HG02588 (cell line): ENCODE data around the gene ALG10.
"Not testable (repeated sequence)": the region's sequence is repeated elsewhere in the genome, so short reads cannot be mapped to it uniquely, and the experiment has no call there.

ENCODE experiments used
- ATAC-seq: cut with Tn5 transposase; IDR thresholded peaks from one replicate; pipeline ENCODE4 v1.9.1; 2021; ENCODE audit warnings: mild to moderate bottlenecking, moderate library complexity; ENCODE audit not compliant: unreplicated experiment

The ALG10 gene, protein sequence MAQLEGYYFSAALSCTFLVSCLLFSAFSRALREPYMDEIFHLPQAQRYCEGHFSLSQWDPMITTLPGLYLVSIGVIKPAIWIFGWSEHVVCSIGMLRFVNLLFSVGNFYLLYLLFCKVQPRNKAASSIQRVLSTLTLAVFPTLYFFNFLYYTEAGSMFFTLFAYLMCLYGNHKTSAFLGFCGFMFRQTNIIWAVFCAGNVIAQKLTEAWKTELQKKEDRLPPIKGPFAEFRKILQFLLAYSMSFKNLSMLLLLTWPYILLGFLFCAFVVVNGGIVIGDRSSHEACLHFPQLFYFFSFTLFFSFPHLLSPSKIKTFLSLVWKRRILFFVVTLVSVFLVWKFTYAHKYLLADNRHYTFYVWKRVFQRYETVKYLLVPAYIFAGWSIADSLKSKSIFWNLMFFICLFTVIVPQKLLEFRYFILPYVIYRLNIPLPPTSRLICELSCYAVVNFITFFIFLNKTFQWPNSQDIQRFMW

DNA sequence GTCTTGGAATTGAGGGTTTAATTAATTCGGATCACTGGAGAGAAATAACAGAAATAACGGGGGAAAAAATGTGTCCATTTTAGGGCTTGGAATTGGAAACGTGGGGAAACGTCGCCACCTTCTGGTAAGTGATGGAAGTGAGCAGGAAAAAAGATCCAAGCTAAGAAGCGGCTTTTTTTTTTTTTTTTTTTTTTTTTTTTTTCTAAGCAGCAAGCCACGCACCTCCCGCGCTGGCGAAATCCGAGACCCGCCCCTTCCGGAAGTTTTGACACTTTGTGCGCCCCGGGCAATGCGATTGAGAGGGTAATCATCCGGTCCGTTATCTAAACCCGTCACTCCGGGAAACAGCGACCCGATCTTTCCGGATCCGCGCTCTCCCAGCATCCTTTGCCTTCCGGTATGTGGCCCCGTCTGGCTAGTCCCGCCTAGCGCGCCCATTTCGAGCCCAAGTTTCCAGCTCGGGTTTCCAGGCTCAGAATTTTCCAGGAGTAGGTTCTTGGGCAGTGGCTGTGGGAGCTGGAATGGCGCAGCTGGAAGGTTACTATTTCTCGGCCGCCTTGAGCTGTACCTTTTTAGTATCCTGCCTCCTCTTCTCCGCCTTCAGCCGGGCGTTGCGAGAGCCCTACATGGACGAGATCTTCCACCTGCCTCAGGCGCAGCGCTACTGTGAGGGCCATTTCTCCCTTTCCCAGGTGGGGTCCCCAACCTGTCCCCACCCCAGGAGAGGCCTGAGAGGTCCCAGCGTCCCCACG lies at the start of gene ALG10:
Gene ALG10 (plus strand): TSS at position 418 of the 752 bp plus-strand sequence. CDS start 104 bp downstream, at position 522.
- peak; percentile 100 for ATAC-seq

DNA sequence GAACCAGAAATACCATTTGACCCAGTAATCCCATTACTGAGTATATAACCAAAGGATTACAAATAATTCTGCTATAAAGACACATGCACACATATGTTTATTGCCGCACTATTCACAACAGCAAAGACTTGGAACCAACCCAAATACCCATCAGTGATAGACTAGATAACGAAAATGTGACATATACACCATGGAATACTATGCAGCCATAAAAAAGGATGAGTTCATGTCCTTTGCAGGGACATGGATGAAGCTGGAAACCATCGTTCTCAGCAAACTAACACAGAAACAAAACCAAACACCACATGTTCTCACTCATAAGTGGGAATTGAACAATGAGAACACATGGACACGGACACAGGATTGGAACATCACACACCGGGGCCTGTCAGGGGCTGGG lies 49.4 kb upstream of the ALG10 start:
- not testable (repeated sequence) for ATAC-seq

DNA sequence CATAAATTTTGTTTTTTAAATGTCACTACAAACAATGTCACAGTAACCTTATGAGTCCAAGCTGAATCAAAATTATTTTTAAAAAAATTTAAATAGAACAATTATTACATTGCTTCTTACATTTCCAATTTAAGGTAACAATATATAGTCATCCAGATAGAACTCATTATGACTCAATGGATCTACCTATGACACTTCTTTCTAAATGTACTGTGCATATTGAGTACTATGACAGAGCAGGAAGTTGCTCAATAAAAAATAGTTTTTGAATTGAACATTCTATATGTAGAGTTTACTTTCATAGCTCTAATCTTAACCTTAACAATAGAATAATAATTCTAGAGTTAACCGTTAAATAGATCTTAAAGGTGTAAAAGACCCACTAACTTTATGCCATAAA lies 44.4 kb upstream of the ALG10 start:
- ATAC-seq = no peak

DNA sequence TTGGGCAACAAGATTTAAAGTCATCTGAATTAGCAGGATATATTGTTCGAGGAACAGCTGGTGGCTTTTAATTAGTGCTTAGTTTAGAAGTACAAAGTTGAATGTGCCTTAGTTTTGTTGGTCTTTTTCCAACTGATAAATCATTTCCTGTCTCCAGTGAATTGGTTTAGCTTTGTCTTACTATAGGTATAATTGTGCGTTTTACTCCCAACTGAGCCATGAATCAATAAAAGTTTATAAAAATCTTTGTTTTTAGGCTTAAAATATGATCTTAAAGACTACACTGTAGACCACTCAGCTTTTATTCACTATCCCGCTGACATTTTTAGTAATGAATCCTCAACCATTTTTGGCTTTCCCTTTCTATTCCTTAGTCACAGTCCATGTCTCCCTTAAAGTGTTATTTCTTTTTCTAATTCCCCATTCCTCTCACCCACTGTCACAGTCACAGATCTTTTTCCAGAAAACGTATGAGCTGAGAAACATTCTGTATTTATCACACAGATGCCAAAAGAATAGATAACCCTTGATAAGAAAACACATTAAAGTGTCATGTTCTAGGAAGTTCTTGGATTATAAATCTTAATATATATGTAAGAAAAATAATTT lies 34.0 kb upstream of the ALG10 start:
- no peak for ATAC-seq

DNA sequence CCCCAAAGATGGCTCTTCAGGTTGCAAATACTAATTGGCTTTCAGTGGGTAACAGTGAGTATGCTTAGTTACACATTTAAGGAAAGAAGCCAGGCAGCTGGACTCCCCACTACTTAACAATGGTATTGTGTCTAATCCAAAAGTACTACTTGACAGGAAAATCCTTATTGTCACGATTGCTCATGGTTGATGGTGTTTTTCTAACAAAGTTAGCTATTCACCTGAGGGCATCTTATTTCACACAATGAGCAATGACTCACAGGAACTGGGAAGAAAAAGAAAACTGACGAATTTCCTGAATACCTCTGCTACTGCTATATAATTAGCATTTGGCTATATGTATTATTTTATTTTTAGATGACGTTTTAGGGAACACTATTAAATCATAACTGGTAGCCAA lies 33.4 kb upstream of the ALG10 start:
- ATAC-seq = no peak

DNA sequence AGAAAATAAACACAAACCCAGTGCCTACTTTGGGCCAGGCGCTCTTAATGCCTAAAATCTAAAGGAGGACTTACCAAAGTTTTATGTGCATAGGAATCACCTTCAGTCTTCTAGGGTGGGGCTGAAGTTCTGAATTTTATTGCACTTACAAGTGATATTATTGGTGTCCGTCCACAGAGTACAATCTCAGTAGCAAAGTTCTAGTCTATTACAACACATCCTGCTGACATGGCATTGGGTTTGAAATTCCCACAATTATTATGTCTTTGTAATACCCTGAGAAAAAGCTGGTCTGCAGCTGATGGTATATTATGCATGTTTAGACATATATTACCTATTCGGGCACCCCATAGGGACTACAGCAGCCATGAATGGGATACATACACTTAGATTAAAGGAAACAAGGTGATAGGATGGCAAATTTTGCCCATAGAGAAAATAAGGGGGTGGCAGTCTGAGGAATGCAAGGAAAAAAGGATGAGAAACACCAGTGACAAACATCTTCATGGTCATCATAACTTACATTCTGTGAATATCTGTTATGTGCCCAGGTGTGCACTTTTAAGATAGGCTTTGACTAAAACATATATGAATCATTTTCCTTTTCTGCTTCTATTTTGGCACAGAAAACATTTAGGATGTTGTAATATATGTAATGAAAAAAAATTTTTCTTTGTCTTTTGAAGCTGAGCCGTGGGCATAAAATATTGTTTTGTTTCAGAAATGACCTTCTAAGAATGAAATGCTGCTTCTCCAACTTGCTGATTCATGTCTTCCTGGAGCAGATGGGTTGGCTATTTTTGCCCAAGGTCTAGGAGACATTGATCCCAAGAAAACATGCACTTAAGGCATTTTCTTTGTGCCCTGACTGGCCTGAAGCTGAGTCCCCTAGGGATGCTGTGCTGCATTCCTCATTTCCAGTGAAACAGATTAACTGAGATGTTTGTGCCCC lies 27.2 kb upstream of the ALG10 start:
- ATAC-seq = no peak

DNA sequence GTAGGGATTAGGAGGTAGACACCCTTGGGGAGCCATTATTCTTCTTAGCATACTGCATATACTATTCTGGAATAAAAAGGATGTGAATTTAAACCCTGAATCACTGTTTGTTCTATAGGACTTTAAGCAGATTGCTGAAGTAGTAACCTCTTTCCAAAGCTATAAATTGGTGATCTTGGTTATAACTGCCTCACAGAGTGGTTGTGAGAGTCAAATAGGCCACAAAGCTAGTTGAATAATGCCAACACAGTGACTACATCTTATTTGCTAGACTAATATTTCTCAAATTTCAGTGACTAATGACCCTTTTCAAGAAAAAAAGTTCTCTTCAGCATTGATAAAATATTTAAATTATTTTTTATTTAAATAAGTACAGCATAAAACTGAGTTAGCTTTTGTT lies 13.5 kb upstream of the ALG10 start:
- not testable (repeated sequence) for ATAC-seq

DNA sequence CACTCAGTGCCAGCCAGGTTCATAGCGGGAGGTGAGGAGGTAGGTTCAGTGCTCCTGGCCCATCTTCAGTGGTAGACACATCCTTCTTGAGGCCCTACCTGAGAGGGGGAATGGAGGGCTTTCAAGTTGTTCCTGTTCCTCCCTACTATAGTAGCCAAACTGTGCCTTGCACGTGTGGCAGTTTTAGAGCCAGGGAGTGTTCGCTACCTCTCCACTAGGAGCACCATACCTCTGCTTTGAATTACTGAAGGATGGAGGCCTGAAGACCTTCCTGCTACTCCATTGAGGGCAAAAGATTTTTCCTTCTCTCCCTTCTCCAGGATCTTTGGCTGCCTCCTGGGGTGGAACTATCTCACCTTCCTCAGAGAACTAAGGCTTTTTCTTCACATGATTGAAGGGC lies 5.9 kb upstream of the ALG10 start:
- no peak for ATAC-seq

DNA sequence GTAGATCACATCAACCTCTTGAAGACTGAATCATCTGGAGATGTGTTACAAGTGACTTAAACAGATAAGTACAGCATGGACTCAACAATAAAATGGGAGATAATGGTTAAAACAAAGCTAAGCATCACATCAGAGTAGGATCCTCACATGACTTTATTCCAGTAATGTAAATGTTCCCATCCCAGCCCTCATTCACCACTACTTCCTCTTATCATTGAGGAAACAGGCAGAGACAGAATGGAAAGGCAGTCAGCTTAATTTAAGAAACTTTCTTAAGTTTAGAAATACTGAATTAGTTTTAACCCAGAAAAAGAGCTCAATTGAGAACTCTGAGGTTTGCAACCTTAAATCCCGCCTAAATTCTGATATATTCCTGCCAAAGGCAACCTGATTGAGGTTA lies 1.2 kb upstream of the ALG10 start:
- ATAC-seq = no peak

DNA sequence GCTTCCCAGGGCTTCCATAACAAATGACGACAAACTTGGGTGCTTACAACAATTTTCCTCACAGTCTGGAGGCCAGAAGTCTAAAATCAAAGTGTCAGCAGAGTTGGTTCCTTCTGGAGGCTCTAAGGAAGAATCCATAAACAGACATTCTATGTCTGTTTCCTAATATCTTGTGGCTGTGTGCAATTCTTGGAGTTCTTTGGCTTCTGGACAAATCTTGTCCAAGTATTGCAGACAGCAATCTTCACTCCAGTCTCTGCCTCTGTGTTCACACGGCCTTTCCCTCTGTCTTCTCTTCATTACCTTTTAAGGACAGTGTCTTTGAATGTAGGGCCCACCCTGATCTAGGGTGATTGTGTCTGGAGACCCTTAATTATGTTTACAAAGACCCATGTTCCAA lies 5.4 kb downstream of the ALG10 start:
- not testable (repeated sequence) for ATAC-seq

DNA sequence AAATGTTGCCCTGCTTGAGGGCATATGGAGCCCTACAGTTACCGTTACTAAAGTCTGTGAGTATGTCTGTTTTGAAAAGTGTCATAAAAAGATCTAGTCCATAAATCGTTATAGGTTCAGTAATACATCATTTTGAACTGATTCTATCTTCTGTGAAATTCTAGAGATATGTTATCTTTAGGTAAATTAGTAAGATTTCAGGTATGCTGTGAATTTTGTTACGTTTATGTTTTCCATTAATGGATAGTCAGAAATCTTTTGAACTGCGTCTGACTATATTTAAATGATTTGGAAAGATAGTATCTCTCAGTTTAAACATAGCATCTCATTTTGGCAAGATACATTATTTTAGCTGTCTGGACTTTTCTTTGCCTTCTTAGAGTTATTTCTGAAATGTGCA lies 8.3 kb downstream of the ALG10 start:
- no peak for ATAC-seq

DNA sequence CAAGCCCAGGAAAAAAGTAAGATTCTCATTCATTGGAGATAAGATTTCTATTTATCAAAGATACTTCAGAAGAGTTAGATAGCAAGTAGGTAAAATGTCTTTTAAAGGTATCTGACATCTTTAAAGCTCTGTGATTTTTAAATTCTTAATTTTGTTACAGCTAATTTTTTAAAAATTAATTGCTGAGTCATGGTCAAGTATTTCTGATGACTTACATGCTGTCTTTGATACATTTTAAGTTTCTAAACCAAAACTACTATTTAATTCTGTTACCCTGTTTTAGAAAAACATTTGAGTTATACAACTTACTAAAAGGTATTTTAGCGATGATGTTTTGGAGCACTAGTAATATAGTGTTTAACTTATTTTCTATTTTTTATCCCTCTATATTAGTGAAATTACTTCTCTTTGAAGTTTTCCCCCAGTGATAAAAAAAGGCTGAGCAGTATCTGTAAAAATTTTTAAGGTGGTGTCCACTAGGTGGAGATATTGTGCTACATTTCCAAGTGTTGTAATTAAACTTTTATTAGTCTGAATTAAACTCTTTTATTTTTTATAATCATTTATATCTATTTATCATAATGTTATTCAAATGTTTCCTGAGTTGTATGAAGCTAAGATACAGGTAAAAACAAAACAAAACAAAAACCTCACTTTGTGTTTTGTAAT lies 11.5 kb downstream of the ALG10 start:
- no peak for ATAC-seq

DNA sequence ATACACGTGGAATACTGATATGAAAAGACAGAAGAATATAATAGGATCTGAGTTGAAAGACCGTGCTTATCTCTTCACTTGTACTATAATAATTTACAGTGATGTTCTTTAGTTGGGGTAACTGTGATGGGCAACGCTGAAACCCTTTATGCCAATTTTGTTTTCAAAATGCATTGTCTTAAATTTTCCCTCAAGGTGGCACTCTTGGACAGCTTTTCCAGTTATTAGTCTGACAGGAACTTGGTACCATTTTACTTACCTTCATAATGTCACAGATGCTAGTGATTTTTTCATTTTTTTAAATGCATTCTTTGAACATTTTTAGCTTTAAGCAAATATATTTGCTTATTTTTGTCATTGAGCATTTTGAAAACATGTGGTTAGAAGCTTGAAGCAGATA lies 16.1 kb downstream of the ALG10 start:
- not testable (repeated sequence) for ATAC-seq

DNA sequence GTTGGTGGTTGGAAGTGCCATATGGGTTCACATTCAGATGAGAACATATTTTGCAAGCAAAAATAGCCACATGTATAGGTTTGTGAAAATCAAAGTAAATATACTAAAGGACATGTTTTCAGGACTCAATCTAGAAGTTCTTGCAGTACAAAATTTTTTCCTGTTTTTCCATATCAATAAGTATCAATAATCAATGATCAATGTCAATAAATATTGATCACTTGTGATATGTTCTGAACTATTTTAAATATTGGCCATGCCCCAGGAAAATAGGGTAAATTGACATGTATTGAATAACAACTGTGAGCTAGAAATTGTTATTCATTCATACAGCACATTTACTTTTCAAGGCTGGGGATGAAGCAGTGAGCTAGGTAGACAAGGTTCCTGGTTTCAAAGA lies 24.3 kb downstream of the ALG10 start:
- no peak for ATAC-seq

DNA sequence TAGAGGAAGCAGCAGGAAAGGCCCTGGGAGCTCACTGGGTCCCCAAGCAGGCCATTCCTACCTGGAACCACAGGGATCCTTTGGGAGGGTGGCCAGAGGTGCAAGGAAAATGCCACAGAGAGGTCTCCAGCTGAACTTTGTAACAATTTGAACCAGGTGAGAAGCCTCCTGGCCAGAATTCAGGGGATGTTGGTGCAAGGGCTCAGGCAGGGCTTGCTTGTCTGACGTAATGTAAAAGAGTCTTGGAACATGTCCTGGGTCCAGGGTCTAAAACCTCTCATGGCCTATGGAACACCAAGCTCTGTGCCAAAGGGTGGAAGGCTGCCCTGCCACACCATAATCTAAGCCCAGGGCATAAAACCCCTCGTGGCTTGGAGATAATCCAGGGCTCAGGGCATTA lies 25.6 kb downstream of the ALG10 start:
- not testable (repeated sequence) for ATAC-seq

DNA sequence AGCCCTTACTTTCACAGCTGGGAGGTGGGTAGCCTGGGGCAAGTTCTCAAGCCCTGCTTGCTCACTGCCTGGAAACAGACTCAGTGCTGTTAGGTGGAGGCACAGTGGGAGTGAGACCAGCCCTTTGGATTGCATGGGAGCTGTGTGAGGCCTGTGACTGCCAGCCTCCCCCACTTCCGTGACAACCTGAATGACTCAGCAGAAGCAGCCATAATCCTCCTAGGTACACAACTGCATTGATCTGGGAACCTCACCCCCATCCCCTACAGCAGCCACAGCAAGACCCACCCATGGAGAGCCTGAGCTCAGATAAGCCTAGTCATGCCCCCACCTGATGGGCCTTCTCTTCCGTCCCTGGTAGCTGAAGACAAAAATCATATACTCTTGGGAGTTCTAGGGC lies 26.4 kb downstream of the ALG10 start:
- ATAC-seq = no peak

DNA sequence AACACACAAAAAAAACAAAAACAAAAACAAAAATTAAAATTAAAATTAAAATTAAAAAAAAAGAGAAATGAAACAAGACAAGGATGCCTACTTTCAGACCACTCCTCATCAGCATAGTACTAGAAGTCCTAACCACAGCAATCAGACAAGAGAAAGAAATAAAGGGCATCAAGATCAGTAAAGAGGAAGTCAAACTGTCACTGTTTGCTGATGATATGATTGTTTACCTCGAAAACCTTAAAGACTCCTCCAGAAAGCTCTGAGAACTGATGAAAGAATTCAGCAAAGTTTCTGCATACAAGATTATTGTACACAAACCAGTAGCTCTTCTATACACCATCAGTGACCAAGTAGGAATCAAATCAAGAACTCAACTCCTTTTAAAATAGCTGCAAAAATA lies 29.2 kb downstream of the ALG10 start:
- ATAC-seq = no peak

DNA sequence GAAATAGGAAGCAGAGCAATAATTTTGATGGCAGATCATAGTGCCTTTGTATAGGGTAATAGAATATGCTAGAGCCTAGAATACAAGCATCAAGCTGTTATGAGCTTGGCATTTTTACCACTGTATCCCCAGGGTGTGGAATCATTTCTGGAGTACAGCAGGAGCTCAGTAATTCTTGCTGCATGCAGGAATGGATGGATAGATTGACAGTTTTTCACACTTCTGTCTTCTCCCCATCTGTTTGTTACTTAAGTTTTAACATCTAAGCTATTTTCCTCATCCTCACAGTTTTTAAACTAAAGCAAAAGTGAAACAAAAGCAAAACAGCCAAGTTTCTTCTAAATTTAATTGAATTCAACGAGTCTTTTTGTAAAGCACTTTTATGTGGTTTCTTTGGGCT lies 32.6 kb downstream of the ALG10 start:
- ATAC-seq = no peak
